ENCODE measurements around the gene COL24A1.
A peak's percentile ranks its signal among the peaks of the same experiment; 100 is the strongest.

COL24A1 gene

DNA sequence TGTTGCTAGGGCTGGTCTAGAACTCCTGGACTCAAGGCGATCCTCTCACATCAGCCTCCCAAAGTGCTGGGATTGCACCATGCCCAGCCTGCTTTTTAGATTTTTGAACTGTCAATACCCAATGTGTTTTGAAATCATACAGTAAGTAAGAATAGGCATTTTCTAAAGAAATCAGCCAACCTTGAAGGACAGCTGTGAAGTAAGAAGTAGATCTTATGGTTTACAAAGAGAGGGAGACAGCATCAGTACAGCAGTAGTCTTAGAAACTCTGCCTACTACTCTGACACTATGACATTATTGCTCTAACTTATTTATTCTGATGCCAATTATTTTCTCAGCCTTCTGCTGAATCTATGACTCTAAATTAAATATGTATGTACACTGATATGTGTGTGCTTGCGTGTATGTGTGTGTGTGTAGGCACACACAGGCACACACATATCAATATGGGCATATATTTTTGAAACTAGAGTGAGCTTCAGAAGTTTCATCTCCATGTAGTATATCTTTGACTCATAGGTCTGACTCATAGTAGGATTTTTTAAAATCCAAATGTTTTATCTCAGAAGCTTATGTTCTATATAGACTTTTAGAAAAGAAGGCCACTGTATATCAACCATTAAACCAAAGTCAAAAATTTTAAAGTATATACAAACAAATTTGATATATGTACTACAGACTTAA is 140.4 kb downstream of the COL24A1 start:
- TF ChIP-seq, protein P1, sequence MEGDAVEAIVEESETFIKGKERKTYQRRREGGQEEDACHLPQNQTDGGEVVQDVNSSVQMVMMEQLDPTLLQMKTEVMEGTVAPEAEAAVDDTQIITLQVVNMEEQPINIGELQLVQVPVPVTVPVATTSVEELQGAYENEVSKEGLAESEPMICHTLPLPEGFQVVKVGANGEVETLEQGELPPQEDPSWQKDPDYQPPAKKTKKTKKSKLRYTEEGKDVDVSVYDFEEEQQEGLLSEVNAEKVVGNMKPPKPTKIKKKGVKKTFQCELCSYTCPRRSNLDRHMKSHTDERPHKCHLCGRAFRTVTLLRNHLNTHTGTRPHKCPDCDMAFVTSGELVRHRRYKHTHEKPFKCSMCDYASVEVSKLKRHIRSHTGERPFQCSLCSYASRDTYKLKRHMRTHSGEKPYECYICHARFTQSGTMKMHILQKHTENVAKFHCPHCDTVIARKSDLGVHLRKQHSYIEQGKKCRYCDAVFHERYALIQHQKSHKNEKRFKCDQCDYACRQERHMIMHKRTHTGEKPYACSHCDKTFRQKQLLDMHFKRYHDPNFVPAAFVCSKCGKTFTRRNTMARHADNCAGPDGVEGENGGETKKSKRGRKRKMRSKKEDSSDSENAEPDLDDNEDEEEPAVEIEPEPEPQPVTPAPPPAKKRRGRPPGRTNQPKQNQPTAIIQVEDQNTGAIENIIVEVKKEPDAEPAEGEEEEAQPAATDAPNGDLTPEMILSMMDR (IDR thresholded peaks at IDR 0.05; ENCODE audit: low read depth, low read length, missing control alignments) = no peak
- no peak overlapping the region for H3K4me3 ChIP-seq (replicated peaks; ENCODE audit: low read depth, low read length)
- no peak for DNase-seq (ENCODE audit: extremely low read depth, low read depth)

DNA sequence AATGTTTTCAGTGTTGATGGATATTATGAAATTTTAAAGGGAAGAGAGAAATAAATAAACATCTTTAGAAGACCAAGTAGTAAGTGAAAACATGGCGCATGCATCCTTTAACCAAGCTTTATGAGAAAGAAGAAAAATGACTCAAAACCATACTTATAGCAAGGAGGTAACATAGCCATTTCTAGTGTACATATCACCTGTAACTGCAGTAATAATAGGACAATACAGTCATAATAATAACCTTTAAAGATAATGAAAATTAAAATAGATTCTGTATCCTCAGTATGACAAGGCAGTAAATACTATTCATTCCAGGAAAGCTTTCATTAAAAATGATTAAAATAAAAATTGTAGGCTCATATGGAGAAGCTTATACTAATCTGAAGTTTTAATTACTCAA is 141.2 kb downstream of the COL24A1 start:
- TF ChIP-seq, protein P1 (IDR thresholded peaks at IDR 0.05; ENCODE audit: low read depth, low read length, missing control alignments) = no peak
- DNase-seq (ENCODE audit: extremely low read depth, low read depth) = no peak
- H3K4me3 ChIP-seq (replicated peaks; ENCODE audit: low read depth, low read length) = no peak overlapping the region

DNA sequence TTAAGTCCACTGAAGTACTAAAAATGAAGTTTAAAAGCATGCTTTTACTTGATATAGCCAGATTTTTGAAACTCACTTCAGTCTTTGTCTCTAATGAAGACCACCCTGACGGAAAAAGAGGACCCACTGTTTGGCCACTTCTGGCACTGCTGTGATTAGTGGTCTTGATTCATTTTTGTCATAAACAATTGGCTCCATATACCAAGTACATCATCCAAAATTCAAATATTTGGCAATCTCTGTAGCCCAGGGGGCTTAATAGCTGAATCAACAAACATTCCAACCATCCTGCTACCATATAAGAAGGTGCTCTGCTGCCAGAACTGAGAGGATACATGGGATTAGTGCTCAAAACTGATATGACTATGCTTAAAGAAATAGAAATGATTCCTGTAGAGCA is 156.0 kb downstream of the COL24A1 start:
- TF ChIP-seq, protein P1 (IDR thresholded peaks at IDR 0.05; ENCODE audit: low read depth, low read length, missing control alignments) = no peak
- DNase-seq (ENCODE audit: extremely low read depth, low read depth) = no peak
- H3K4me3 ChIP-seq (replicated peaks; ENCODE audit: low read depth, low read length) = no peak overlapping the region

DNA sequence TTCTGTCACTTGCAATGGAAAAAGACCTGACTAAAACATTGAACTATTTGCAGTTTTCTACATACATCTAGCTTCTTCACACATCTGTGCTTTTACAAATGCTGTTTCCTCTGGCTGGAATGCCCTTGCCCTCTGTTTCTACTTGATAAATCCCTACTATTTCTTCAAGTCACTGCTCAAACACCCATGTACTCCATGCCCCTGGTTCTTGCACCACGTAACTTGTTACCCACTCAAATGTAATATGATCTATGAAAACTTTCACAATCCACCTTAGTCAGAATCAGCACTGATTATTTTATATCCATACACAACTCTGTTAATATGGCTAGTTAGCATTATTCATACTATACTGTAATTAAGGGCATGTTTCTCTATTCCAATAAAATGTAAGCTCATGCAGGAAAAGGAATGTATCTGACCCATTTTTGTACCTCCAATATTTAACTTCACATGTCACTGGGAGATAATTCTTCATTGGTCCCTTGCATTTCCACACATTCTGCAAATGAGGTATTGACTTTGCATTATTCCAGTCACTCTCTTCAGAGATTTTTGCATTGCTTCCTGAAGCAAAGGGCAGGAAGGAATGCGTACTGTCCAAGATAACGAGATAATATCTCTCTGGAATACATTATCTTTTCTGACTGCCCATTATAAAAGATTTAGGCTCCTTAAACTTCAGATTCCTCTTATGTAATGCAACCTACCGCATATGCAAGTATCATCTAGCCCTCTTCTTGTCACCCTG is 158.3 kb downstream of the COL24A1 start:
- DNase-seq (ENCODE audit: extremely low read depth, low read depth) = no peak
- no peak overlapping the region for H3K4me3 ChIP-seq (replicated peaks; ENCODE audit: low read depth, low read length)
- TF ChIP-seq, protein P1 (IDR thresholded peaks at IDR 0.05; ENCODE audit: low read depth, low read length, missing control alignments) = no peak

DNA sequence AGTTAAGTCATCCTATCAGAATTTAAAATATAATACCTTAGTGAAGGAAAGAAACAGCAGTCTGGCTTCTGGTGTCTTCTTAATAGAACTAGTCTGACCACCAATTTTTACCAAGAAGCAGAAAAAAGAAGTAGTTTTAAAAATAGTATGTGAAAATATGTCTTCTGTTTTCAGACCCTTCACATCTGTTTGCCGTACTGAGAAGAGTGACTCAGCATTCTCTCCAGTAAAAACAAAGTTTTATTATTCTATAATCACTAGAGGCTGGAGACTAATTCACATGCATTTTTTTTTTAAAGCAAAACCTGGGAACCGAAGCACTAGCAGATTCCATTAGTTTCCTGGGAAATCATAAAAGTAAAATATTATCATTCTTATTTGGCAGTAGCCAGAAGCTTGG is 163.8 kb downstream of the COL24A1 start:
- TF ChIP-seq, protein P1 (IDR thresholded peaks at IDR 0.05; ENCODE audit: low read depth, low read length, missing control alignments) = no peak
- peak; percentile 48 for DNase-seq (ENCODE audit: extremely low read depth, low read depth)

DNA sequence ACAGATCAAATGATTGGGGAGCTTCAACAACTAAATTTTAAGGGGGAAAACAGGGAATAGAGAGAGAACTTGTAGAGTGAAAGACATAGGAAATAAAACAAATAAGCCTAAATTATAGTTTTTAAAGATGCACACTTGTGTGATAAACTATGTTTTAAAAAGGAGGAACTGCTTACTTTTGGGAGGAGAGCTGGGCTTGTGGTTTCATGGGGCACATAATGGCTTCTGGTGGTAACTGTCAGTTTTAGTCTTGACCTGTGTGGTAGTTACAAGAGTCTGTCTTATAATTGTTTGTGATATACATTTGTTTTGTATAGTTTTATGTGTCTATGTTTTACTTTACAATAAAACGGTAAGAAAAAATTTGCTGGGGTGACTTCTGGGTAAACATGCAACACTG is 165.3 kb downstream of the COL24A1 start:
- no peak for DNase-seq (ENCODE audit: extremely low read depth, low read depth)
- no peak overlapping the region for H3K4me3 ChIP-seq (replicated peaks; ENCODE audit: low read depth, low read length)
- TF ChIP-seq, protein P1 (IDR thresholded peaks at IDR 0.05; ENCODE audit: low read depth, low read length, missing control alignments) = no peak

More for the DNA sequence above, 163.8 kb downstream of the COL24A1 start:
- peak overlapping the region; percentile 14 for H3K4me3 ChIP-seq (replicated peaks; ENCODE audit: low read depth, low read length)
